GM19238 (cell line): ENCODE data around the gene RNF167.

Source experiments
- DNase-seq: peaks from one replicate; pipeline ENCODE4 v3.0.0; 2011; ENCODE audit warnings: low spot score; ENCODE audit not compliant: insufficient read length

The RNF167 gene

GRCh38 chr17:4938688-4939545, 1.2 kb upstream of the RNF167 start:
- DNase-seq: no peak

DNA sequence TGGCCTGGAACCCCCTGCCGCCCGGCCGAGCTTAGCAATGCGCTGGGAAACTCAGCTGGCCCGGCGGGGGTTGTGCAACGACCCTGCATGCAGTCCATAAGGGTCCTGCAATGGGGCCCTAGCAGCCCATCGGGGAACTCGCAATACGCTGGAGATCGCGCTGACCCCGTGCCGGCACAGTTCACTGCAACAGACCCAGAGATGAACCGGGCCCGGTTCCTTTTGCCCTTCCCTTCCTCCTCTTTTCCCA, 597 bp upstream of the RNF167 start:
- no peak for DNase-seq

- DNase-seq: no peak
Observed at GRCh38 chr17:4940555-4941318, 669 bp downstream of the RNF167 start.

DNA sequence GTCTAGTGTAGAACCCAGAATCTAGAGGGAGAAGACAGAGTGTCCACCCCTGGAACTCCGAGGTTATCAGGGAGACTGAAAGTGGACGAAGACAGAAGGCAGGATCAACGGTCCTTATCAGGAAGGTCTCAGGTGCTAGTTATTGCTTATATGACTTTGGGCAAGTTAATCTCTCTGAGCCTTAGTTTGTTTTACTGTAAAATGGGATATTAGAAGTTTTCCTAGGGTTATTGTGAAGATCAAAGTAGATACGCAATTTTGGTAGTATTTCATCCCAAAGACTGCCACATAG, 1.2 kb downstream of the RNF167 start:
- no peak for DNase-seq

- no peak for DNase-seq
Observed at GRCh38 chr17:4942760-4943508, 2.9 kb downstream of the RNF167 start.

DNA sequence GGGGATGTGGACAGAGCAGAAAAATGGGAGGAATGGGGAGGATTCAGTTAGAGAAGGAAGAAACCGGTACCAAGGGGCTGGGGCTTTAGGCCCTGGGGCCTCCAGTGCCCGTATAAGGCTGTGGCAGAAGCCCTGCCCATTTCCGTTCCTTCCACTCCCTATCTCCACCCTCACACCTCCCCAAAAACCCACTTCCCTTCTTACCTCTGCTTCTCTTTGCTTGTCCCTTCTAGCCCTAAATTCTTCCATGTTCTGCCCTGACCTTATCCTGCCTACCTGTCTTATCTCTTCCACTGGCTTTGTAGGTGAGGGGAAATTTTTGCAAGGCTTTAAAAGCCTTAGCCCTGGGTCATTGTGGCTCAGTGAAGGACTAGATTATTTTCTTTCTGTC, 4.1 kb downstream of the RNF167 start:
- no peak for DNase-seq

DNA sequence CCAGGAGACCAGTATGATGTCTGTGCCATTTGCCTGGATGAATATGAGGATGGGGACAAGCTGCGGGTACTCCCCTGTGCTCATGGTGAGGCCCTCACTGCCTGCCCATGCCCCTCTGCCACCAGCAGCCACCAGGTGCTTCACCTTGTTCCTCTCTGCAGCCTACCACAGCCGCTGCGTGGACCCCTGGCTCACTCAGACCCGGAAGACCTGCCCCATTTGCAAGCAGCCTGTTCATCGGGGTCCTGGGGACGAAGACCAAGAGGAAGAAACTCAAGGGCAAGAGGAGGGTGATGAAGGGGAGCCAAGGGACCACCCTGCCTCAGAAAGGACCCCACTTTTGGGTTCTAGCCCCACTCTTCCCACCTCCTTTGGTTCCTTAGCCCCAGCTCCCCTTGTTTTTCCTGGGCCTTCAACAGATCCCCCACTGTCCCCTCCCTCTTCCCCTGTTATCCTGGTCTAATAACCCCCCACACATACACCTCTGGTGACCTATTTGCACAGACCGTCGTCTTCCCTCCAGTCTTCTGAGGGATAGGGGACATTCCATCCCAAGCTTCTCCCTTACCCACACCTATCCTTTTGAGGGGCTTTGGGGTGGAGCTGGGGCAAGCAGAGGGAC, 4.6 kb downstream of the RNF167 start:
- DNase-seq: no peak

- DNase-seq: no peak
Observed at GRCh38 chr17:4945176-4945943, 5.3 kb downstream of the RNF167 start.

DNA sequence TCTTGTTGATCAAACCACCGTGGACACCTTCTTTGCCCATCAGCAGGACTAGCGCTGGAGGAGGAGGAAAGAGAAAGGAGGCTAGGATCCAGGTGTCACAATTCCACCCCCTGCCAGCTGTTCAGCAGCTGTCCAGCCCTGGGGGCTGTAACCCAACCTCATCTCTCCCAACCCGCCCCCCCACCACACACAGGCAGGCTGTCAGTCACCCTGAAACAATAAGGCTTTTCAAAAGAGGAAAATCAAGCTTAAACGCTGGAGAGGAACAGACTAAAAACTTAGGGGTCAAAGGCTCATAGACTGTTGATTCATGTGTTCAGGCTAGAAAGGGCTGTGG, 5.8 kb downstream of the RNF167 start:
- no peak for DNase-seq

DNA sequence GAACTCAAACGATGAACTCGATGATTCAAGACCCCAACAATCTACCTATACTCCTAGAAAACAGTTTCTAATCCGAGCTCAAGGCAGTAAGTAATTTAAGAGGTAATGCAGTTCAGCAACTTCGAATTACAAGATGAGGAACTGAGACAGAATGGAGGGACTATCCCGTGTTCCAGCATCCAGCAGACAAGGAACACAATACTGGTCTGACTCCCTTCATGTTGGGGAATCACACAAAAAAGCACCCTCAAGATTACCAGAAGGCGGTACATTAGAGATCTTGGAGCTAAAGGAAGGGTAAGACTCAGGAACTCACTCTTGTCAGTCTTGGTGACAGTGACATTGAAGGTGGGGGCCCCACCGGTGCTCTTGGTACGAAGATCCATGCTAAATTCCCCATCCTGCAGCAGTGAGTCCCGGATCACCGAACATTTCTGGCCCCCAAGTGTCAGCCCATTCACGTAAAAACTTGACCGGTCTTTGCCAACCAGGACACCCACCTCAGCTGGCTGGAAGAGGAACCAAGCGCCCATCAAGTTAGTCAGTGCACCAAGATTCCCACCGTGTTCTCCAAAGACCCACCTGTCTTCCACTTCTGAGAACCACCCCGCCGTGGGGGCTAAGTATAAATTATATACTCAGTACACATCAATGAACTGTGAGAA, 6.4 kb downstream of the RNF167 start:
- DNase-seq: no peak

- no peak for DNase-seq
Observed at GRCh38 chr17:4947010-4947410, 6.9 kb downstream of the RNF167 start.

DNA sequence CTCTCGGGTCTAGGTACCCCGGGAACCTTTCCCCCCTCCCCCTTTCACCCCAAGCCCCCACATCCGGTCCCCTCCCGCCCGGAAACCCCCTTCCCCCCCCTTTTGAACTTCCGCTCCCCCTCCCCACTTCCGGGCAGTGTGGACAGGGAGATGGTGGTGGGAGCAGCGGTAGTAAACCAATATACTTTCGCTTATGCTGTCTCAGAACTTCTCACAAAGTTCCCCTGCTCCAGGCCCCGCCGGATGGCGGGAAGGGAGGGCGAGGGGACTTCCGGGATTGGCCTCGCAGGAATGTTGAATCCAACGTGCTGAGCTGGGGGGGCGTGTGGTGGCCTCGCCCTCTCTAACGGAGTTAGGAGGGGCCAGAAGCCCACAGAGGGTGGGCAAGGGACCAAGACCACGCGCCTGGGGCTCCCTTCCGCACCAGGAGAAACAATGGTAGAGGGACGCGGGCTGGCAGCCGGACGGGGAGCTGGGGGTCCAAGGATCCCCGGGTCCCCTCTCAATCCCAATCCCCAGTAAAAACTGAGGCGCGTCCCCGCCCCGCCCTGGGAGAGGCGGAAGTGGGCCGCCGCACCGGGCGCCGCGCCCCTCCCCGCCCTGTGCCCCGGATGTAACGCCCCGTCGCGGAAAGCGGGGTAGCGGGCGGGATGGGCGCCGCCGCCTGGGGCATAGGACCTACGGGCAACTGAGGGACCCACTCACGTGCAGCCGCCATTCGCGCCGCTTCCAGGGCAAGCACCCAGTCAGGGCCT, 7.5 kb downstream of the RNF167 start:
- peak; percentile 68 for DNase-seq

DNA sequence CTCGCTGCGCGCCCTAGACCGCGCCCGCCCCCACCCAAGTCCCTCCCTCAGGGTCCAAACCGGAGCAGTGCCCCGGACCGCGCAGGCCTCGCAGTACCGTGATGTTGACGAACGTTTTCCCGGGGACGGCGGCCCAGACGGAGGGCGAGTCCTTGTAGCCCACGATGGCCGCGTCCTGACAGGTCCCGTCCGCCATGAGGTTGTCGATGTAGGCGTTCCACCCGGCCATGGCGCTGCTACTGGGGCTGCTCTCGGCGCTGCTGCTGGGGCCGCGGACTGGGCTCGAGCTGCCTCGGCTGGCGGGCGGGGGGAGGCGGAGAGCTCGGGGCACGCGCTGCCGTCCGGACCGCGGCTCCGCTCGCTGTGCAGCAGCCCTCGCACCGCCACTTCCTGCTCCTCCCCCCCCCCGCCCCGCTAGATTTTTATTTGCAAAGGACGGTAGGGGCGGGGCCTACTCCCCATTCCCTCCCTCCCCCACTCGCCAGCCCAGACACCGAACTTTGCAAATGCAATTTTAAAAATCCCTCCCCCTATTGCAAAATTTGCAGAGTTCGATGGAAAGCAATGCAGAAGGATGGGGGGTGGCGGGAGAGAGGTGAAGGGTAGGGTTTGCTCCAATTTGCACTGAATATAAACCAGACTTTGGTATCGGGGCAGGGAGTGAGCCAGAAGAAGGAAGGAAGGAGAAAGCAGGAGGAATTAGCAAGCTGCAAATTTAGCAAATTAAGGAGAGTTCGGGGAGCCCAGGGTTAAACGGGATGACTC, 8.3 kb downstream of the RNF167 start, which contains the start of gene PFN1:
Gene PFN1, minus strand, starts transcription at position 365 of the 765 bp plus-strand sequence. Its CDS starts 136 bp downstream, at position 229.
- DNase-seq: peak; percentile 84

DNA sequence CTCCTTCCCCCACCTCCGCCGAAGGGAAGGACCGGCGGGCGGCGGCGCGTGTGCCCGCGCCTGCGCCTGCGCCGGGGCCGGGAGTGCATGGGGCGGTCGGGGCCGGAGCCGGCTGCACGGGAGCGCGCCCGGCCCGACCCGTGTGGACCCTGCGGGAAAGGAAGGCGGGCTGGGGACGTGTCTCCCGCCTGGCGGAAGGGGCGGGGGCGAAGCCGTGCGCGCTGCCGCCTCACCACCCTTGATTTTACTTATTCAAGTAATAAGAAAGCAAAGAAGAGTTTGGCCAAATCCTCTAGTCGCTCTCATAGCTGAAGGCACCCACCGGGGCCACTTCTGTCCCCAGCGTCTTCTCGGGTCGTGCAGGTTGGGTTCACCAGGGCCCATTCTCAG, 8.9 kb downstream of the RNF167 start:
- peak; percentile 85 for DNase-seq

- DNase-seq: peak; percentile 84
Observed at GRCh38 chr17:4949321-4950074, 9.4 kb downstream of the RNF167 start.

DNA sequence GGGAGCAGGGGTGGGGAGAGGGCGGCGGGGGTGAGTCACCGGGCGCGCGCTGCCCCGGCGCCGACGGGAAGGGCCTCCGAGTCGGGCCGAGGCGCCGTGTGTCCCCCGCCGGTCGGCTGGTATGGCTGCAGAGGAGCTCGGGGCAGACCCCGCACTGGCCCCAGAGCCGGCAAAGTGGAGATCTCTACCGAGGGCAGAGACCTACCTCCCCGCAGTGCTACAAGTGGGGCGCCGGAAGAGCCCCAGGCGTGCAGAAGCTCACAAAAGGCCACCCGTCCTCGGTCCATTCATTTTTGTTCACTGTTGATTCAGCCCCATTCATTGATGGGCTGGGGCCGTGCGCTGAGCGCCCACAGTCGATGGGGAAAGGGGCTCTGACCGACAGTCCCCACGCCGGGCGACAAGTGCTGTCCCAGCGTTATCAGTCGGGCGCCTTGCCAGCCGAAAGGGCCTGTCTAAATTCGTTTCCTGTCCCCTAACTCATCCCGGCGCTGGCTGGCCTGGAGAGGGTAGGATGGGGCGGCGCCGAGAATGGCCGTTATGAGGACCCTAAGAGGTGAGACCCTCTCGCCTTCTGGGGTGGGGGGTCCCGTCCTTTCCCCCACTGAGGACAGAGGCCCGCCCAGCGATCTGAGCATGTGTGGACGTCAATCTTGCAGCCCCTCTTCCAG, 10.1 kb downstream of the RNF167 start:
- no peak for DNase-seq

DNA sequence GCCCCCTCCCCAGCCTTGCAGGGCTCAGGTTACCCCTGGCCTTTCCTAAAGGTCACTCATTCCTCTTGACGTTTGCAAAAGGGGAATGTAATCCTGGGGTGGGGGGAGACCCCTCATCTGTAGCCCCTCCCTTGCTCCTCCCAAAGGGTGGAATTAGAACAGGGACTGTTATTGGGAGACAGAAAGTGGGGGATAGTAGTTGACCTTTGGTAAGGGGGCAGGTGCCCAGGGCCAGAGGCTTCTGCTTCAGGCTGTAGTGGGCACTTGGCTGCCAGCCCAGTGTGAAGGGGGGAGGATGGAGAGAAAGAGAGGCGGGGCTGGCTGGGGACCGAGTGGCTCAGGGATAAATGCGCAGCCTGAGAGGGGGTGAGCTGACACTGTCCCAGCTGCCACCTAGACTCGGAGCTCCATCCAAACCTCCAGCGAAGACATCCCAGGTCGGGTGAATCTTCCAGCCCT, 10.7 kb downstream of the RNF167 start, which contains the start of gene ENO3:
Gene ENO3, plus strand, starts transcription at position 374 of the 459 bp plus-strand sequence. CDS start 711 bp downstream, outside the sequence.
- DNase-seq: no peak

- no peak for DNase-seq
Observed at GRCh38 chr17:4951486-4951885, 11.4 kb downstream of the RNF167 start.
